WTC11 (cell line): ENCODE data around the gene RHOBTB3. TPM values are rescaled to one million over a fixed set of nuclear protein-coding genes. Genes with fewer than 3 reads are reported as not detected.
A peak's percentile ranks its signal among the peaks of the same experiment; 100 is the strongest.
"Not testable (repeated sequence)": the region's sequence is repeated elsewhere in the genome, so short reads cannot be mapped to it uniquely, and the experiment has no call there.

ENCODE experiments used
- ATAC-seq: fragments of 200-7000 bp; cut with Tn5 transposase; 2 replicates; pipeline ENCODE4 v1.10.0; 2021; ENCODE audit warnings: mild to moderate bottlenecking, moderate library complexity
- CTCF ChIA-PET: fragments of 300-600 bp; sonication (Branson Sonifier 250); formaldehyde crosslinking; loops from one replicate; lab custom pipeline; 2021; ENCODE audit warnings: antibody characterized with exemption; lab: Charles Lee
- POLR2A ChIA-PET: fragments of 350-600 bp; sonication (Branson Sonifier 250); formaldehyde crosslinking; loops from one replicate; lab custom pipeline; 2021; ENCODE audit warnings: antibody characterized with exemption; lab: Charles Lee
- DNase-seq: peaks from one replicate; pipeline ENCODE4 v3.0.0; 2021; ENCODE audit warnings: low spot score
- H3K27ac Mint-ChIP-seq: 2 replicates; pipeline ENCODE4 v1.8.0; 2021; ENCODE audit warnings: mixed read lengths
- H3K27me3 Mint-ChIP-seq: 2 replicates; pipeline ENCODE4 v1.8.0; 2021; ENCODE audit warnings: low read depth, mild to moderate bottlenecking, moderate library complexity, mixed read lengths
- H3K36me3 Mint-ChIP-seq: 2 replicates; pipeline ENCODE4 v1.8.0; 2021; ENCODE audit warnings: mixed read lengths
- H3K4me1 Mint-ChIP-seq: 2 replicates; pipeline ENCODE4 v1.8.0; 2022; ENCODE audit warnings: mixed read lengths
- H3K4me3 Mint-ChIP-seq: 2 replicates; pipeline ENCODE4 v1.8.0; 2021; ENCODE audit warnings: mild to moderate bottlenecking, moderate library complexity, mixed read lengths
- H3K9me3 Mint-ChIP-seq: 2 replicates; pipeline ENCODE4 v1.8.0; 2021; ENCODE audit warnings: mixed read lengths
- AR ChIP-seq: fragments of 250-450 bp; sonication (Bioruptor Pico); IDR thresholded peaks from 2 replicates; pipeline ENCODE4 v1.9.0; 2021; ENCODE audit warnings: mild to moderate bottlenecking
- ATF3 ChIP-seq: sonication (generic); formaldehyde crosslinking; conservative IDR thresholded peaks from 2 replicates; pipeline ENCODE4 v1.8.1; 2022; ENCODE audit warnings: mild to moderate bottlenecking, missing genetic modification reagents
- CTCF ChIP-seq: fragments of 200-600 bp; IDR thresholded peaks from 2 replicates; pipeline ENCODE4 v1.8.0; 2022; ENCODE audit warnings: antibody characterized with exemption
- E2F5 ChIP-seq: sonication (generic); formaldehyde crosslinking; IDR thresholded peaks from 2 replicates; pipeline ENCODE4 v1.8.1; 2022; ENCODE audit warnings: mild to moderate bottlenecking, moderate library complexity, missing genetic modification reagents
- ELF4 ChIP-seq: sonication (generic); formaldehyde crosslinking; IDR thresholded peaks from 2 replicates; pipeline ENCODE4 v1.8.1; 2022; ENCODE audit warnings: low read depth, mild to moderate bottlenecking, moderate library complexity, missing genetic modification reagents
- GTF2I ChIP-seq: fragments of 250-450 bp; sonication (Bioruptor Pico); conservative IDR thresholded peaks from 2 replicates; pipeline ENCODE4 v1.4.0; 2021; ENCODE audit warnings: mild to moderate bottlenecking
- IRF1 ChIP-seq: sonication (generic); formaldehyde crosslinking; IDR thresholded peaks from 2 replicates; pipeline ENCODE4 v1.8.0; 2023; ENCODE audit warnings: missing genetic modification reagents
- IRF2 ChIP-seq: sonication (generic); formaldehyde crosslinking; IDR thresholded peaks from 2 replicates; pipeline ENCODE4 v1.8.0; 2022; ENCODE audit warnings: low read depth, missing genetic modification reagents, borderline replicate concordance
- JAZF1 ChIP-seq: fragments of 250-450 bp; sonication (Bioruptor Pico); IDR thresholded peaks from 2 replicates; pipeline ENCODE4 v1.9.0; 2021; ENCODE audit warnings: moderate library complexity, mild to moderate bottlenecking, inconsistent platforms
- MXD4 ChIP-seq: fragments of 250-450 bp; sonication (Bioruptor Pico); IDR thresholded peaks from 2 replicates; pipeline ENCODE4 v1.8.0; 2021; ENCODE audit warnings: mild to moderate bottlenecking, moderate library complexity, borderline replicate concordance
- NR3C1 ChIP-seq: sonication (generic); formaldehyde crosslinking; conservative IDR thresholded peaks from 2 replicates; pipeline ENCODE4 v1.8.1; 2023; ENCODE audit warnings: low read depth, mild to moderate bottlenecking, missing genetic modification reagents
- OVOL2 ChIP-seq: fragments of 250-450 bp; sonication (Bioruptor Pico); IDR thresholded peaks from 2 replicates; pipeline ENCODE4 v1.9.0; 2021; ENCODE audit warnings: mild to moderate bottlenecking, borderline replicate concordance
- PREB ChIP-seq: sonication (generic); formaldehyde crosslinking; IDR thresholded peaks from 2 replicates; pipeline ENCODE4 v1.8.1; 2022; ENCODE audit warnings: mild to moderate bottlenecking, missing genetic modification reagents, moderate library complexity, borderline replicate concordance
- SOX15 ChIP-seq: fragments of 250-450 bp; sonication (Bioruptor Pico); IDR thresholded peaks from 2 replicates; pipeline ENCODE4 v1.9.0; 2021; ENCODE audit warnings: mild to moderate bottlenecking
- TEAD1 ChIP-seq: sonication (generic); formaldehyde crosslinking; IDR thresholded peaks from 2 replicates; pipeline ENCODE4 v1.8.0; 2022; ENCODE audit warnings: mild to moderate bottlenecking, missing genetic modification reagents
- USF1 ChIP-seq: sonication (generic); formaldehyde crosslinking; IDR thresholded peaks from 2 replicates; pipeline ENCODE4 v1.8.0; 2022; ENCODE audit warnings: mild to moderate bottlenecking, missing genetic modification reagents
- ZBTB21 ChIP-seq: sonication (generic); formaldehyde crosslinking; IDR thresholded peaks from 2 replicates; pipeline ENCODE4 v1.8.1; 2023; ENCODE audit warnings: mild to moderate bottlenecking, missing genetic modification reagents, borderline replicate concordance
- ZNF121 ChIP-seq: sonication (generic); formaldehyde crosslinking; IDR thresholded peaks from 2 replicates; pipeline ENCODE4 v1.8.0; 2023; ENCODE audit warnings: missing genetic modification reagents
- ZNF263 ChIP-seq: sonication (generic); formaldehyde crosslinking; IDR thresholded peaks from 2 replicates; pipeline ENCODE4 v1.8.1; 2022; ENCODE audit warnings: low read depth, mild to moderate bottlenecking, moderate library complexity, missing genetic modification reagents
- ZNF423 ChIP-seq: fragments of 250-450 bp; sonication (Bioruptor Pico); IDR thresholded peaks from 2 replicates; pipeline ENCODE4 v2.1.2; 2022; ENCODE audit warnings: mild to moderate bottlenecking, moderate library complexity
- total RNA-seq: library from RNA; stranded (reverse); gene quantifications from 3 replicates; pipeline ENCODE4 v1.2.3, GENCODE V29; 2021
- TF ChIP-seq, protein P1 (sequence below): sonication (generic); formaldehyde crosslinking; IDR thresholded peaks from 2 replicates; pipeline ENCODE4 v1.8.1; 2023; ENCODE audit warnings: mild to moderate bottlenecking, moderate library complexity, missing genetic modification reagents
- TF ChIP-seq, protein P2 (sequence below): fragments of 250-450 bp; sonication (Bioruptor Pico); IDR thresholded peaks from 2 replicates; pipeline ENCODE4 v1.9.0; 2021; ENCODE audit warnings: moderate library complexity, mild to moderate bottlenecking, inconsistent platforms, borderline replicate concordance
- TF ChIP-seq, protein P3 (sequence below): sonication (generic); formaldehyde crosslinking; IDR thresholded peaks from 2 replicates; pipeline ENCODE4 v1.8.0; 2022; ENCODE audit warnings: mild to moderate bottlenecking, missing genetic modification reagents

The RHOBTB3 gene
- total RNA-seq, 1 experiment from 2014 or later = 13.8 TPM

DNA sequence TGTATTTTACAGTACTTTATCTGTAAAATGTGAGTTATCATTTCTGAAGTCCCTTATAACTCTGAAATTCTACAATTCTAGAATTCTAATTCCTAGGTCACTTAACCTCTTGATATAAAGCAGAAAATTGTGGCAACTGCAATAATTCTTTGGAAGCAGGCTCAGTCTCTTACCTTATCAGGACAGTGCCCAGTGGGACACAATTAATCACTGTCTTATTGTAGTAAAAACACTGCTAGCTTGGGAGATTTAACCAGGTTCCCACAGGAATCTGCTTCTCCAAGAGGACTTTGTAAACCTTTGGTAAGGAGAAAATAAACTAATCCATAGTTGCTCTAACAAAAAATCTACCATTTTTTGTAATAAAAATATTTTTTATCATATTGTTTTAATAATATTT, 30.1 kb upstream of the RHOBTB3 start (continued):
- no peak for TF ChIP-seq AR (CRISPR knock-in tag)
- TF ChIP-seq OVOL2 (CRISPR knock-in tag) = no peak
- no peak for TF ChIP-seq ELF4
- TF ChIP-seq, protein P1, sequence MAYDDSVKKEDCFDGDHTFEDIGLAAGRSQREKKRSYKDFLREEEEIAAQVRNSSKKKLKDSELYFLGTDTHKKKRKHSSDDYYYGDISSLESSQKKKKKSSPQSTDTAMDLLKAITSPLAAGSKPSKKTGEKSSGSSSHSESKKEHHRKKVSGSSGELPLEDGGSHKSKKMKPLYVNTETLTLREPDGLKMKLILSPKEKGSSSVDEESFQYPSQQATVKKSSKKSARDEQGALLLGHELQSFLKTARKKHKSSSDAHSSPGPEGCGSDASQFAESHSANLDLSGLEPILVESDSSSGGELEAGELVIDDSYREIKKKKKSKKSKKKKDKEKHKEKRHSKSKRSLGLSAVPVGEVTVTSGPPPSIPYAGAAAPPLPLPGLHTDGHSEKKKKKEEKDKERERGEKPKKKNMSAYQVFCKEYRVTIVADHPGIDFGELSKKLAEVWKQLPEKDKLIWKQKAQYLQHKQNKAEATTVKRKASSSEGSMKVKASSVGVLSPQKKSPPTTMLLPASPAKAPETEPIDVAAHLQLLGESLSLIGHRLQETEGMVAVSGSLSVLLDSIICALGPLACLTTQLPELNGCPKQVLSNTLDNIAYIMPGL = no peak
- no peak for TF ChIP-seq ZNF423 (CRISPR knock-in tag)

DNA sequence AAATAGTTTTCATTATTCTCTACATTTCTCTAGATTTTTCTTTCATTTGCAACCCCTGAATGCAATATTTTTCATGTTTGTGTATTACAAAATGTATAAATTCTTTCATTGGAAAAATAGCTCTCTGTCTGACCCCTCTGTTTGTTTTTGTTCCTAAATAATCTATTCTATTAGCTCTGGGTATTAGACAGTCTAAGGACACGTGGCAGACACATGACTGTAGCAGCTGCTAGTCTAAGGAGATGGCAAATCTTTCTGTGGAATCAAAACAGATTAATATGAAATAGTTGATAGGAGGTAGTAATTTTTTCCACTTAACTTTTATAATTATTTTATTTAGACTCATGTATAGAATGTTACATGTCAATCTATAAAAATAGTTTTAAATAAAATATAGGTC, 27.0 kb upstream of the RHOBTB3 start:
- Mint-ChIP-seq H3K36me3 (no peaks in the 10 kb centered on the region), H3K9me3 (no peaks in the 10 kb centered on the region), H3K27me3 (peaks cover 8% of the 10 kb centered on the region), H3K27ac (no peak overlapping the region), H3K4me1 (no peaks in the 10 kb centered on the region), H3K4me3 (no peak overlapping the region)
- ChIA-PET CTCF (interaction anchor here (1.9 kb wide), 1 partner anchor 77 kb away, joined by 5 read pairs; no protein-coding TSS in a partner anchor), POLR2A (no interaction called here)
- ATAC-seq = no peak
- TF ChIP-seq NR3C1 (CRISPR knock-in tag) = no peak
- no peak for TF ChIP-seq JAZF1
- no peak for TF ChIP-seq ZBTB21 (CRISPR knock-in tag)
- TF ChIP-seq MXD4 (CRISPR knock-in tag) = no peak
- TF ChIP-seq PREB = no peak
- TF ChIP-seq IRF1 = no peak
- TF ChIP-seq, protein P2, sequence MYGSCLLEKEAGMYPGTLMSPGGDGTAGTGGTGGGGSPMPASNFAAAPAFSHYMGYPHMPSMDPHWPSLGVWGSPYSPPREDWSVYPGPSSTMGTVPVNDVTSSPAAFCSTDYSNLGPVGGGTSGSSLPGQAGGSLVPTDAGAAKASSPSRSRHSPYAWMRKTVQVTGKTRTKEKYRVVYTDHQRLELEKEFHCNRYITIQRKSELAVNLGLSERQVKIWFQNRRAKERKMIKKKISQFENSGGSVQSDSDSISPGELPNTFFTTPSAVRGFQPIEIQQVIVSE (CRISPR knock-in tag) = no peak
- no peak for TF ChIP-seq IRF2 (CRISPR knock-in tag)
- TF ChIP-seq ATF3 (CRISPR knock-in tag) = no peak
- TF ChIP-seq E2F5 (CRISPR knock-in tag) = no peak
- TF ChIP-seq ZNF263 = no peak
- TF ChIP-seq SOX15 (CRISPR knock-in tag) = no peak
- TF ChIP-seq CTCF = no peak
- no peak for TF ChIP-seq TEAD1 (CRISPR knock-in tag)
- TF ChIP-seq, protein P3, sequence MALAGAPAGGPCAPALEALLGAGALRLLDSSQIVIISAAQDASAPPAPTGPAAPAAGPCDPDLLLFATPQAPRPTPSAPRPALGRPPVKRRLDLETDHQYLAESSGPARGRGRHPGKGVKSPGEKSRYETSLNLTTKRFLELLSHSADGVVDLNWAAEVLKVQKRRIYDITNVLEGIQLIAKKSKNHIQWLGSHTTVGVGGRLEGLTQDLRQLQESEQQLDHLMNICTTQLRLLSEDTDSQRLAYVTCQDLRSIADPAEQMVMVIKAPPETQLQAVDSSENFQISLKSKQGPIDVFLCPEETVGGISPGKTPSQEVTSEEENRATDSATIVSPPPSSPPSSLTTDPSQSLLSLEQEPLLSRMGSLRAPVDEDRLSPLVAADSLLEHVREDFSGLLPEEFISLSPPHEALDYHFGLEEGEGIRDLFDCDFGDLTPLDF (CRISPR knock-in tag) = no peak
- no peak for TF ChIP-seq USF1 (CRISPR knock-in tag)
- no peak for TF ChIP-seq GTF2I (CRISPR knock-in tag)
- no peak for TF ChIP-seq ZNF121 (CRISPR knock-in tag)
- DNase-seq = no peak

DNA sequence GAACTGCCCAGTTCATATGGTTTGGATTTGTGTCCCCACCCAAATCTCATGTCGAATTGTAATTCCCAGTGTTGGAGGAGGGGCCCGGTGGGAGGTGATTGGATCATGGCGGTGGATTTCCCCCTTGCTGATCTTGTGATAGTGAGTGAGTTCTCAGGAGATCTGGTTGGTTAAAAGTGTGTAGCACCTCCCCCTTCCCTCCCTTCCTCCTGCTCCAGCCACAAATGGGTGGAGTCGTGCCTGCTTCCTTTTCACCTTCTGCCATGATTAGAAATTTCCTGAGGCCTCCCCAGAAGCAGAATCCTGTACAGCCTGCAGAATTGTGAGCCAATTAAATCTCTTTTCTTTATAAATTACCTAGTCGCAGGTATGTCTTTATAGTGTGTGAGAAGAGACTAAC, 24.9 kb upstream of the RHOBTB3 start:
- H3K27ac Mint-ChIP-seq, POLR2A ChIA-PET, CTCF ChIA-PET, DNase-seq, H3K4me1 Mint-ChIP-seq, H3K36me3 Mint-ChIP-seq, H3K9me3 Mint-ChIP-seq, H3K4me3 Mint-ChIP-seq: not testable (repeated sequence)
- peak; percentile 59 for ATAC-seq
- peaks cover 25% of the 10 kb centered on the region for H3K27me3 Mint-ChIP-seq
